Measurements from ENCODE around the gene ZKSCAN7. TPM values are rescaled to one million over a fixed set of nuclear protein-coding genes. Genes with fewer than 3 reads are reported as not detected.

ZKSCAN7 gene
- total and polyA plus RNA-seq, 2 of the 8 experiments (the other 6 are each of a cell fraction or from before 2014, with no cell fraction given): 5.5 to 8.5 TPM

GRCh38 chr3:44584646-44585501 is 29.9 kb downstream of the ZKSCAN7 start, which contains the start of gene ZNF660 (continued):
- TF ChIP-seq, protein P1, sequence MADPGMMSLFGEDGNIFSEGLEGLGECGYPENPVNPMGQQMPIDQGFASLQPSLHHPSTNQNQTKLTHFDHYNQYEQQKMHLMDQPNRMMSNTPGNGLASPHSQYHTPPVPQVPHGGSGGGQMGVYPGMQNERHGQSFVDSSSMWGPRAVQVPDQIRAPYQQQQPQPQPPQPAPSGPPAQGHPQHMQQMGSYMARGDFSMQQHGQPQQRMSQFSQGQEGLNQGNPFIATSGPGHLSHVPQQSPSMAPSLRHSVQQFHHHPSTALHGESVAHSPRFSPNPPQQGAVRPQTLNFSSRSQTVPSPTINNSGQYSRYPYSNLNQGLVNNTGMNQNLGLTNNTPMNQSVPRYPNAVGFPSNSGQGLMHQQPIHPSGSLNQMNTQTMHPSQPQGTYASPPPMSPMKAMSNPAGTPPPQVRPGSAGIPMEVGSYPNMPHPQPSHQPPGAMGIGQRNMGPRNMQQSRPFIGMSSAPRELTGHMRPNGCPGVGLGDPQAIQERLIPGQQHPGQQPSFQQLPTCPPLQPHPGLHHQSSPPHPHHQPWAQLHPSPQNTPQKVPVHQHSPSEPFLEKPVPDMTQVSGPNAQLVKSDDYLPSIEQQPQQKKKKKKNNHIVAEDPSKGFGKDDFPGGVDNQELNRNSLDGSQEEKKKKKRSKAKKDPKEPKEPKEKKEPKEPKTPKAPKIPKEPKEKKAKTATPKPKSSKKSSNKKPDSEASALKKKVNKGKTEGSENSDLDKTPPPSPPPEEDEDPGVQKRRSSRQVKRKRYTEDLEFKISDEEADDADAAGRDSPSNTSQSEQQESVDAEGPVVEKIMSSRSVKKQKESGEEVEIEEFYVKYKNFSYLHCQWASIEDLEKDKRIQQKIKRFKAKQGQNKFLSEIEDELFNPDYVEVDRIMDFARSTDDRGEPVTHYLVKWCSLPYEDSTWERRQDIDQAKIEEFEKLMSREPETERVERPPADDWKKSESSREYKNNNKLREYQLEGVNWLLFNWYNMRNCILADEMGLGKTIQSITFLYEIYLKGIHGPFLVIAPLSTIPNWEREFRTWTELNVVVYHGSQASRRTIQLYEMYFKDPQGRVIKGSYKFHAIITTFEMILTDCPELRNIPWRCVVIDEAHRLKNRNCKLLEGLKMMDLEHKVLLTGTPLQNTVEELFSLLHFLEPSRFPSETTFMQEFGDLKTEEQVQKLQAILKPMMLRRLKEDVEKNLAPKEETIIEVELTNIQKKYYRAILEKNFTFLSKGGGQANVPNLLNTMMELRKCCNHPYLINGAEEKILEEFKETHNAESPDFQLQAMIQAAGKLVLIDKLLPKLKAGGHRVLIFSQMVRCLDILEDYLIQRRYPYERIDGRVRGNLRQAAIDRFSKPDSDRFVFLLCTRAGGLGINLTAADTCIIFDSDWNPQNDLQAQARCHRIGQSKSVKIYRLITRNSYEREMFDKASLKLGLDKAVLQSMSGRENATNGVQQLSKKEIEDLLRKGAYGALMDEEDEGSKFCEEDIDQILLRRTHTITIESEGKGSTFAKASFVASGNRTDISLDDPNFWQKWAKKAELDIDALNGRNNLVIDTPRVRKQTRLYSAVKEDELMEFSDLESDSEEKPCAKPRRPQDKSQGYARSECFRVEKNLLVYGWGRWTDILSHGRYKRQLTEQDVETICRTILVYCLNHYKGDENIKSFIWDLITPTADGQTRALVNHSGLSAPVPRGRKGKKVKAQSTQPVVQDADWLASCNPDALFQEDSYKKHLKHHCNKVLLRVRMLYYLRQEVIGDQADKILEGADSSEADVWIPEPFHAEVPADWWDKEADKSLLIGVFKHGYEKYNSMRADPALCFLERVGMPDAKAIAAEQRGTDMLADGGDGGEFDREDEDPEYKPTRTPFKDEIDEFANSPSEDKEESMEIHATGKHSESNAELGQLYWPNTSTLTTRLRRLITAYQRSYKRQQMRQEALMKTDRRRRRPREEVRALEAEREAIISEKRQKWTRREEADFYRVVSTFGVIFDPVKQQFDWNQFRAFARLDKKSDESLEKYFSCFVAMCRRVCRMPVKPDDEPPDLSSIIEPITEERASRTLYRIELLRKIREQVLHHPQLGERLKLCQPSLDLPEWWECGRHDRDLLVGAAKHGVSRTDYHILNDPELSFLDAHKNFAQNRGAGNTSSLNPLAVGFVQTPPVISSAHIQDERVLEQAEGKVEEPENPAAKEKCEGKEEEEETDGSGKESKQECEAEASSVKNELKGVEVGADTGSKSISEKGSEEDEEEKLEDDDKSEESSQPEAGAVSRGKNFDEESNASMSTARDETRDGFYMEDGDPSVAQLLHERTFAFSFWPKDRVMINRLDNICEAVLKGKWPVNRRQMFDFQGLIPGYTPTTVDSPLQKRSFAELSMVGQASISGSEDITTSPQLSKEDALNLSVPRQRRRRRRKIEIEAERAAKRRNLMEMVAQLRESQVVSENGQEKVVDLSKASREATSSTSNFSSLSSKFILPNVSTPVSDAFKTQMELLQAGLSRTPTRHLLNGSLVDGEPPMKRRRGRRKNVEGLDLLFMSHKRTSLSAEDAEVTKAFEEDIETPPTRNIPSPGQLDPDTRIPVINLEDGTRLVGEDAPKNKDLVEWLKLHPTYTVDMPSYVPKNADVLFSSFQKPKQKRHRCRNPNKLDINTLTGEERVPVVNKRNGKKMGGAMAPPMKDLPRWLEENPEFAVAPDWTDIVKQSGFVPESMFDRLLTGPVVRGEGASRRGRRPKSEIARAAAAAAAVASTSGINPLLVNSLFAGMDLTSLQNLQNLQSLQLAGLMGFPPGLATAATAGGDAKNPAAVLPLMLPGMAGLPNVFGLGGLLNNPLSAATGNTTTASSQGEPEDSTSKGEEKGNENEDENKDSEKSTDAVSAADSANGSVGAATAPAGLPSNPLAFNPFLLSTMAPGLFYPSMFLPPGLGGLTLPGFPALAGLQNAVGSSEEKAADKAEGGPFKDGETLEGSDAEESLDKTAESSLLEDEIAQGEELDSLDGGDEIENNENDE (IDR thresholded peaks at IDR 0.05; ENCODE audit: insufficient replicate concordance, low read length): no peak
- TF ChIP-seq RNF2 (IDR thresholded peaks at IDR 0.05; ENCODE audit: borderline replicate concordance, low read depth, low read length, missing control alignments, poor library complexity, severe bottlenecking) (no peak), HDAC6 (IDR thresholded peaks at IDR 0.05; ENCODE audit: low read depth, low read length) (no peak), SP4 (IDR thresholded peaks at IDR 0.05; ENCODE audit: low read length) (no peak), BRCA1 (IDR thresholded peaks at IDR 0.05; ENCODE audit: low read depth, low read length) (no peak), KDM1A (IDR thresholded peaks at IDR 0.05; ENCODE audit: borderline replicate concordance, low read length) (no peak), SP1 (IDR thresholded peaks at IDR 0.05; ENCODE audit: low read depth, low read length) (0 out of 2 replicates have a peak, but pooled peaks have one; percentile 12)
- TF ChIP-seq, protein P2, sequence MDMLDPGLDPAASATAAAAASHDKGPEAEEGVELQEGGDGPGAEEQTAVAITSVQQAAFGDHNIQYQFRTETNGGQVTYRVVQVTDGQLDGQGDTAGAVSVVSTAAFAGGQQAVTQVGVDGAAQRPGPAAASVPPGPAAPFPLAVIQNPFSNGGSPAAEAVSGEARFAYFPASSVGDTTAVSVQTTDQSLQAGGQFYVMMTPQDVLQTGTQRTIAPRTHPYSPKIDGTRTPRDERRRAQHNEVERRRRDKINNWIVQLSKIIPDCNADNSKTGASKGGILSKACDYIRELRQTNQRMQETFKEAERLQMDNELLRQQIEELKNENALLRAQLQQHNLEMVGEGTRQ (IDR thresholded peaks at IDR 0.05; ENCODE audit: low read length): no peak
